ENCODE results near the gene FOSL2.
"Not testable (repeated sequence)": the region's sequence is repeated elsewhere in the genome, so short reads cannot be mapped to it uniquely, and the experiment has no call there.

Gene FOSL2

GRCh38 chr2:28357948-28358667 is 34.5 kb upstream of the FOSL2 start:
- DNase-seq: no peak

- no peak for DNase-seq
Observed at GRCh38 chr2:28358668-28359201, 33.9 kb upstream of the FOSL2 start.

- peak; percentile 83 for DNase-seq
Observed at GRCh38 chr2:28359222-28360057, 33.2 kb upstream of the FOSL2 start.

GRCh38 chr2:28360058-28360717 is 32.5 kb upstream of the FOSL2 start:
- no peak for DNase-seq

GRCh38 chr2:28360718-28361293 is 31.9 kb upstream of the FOSL2 start:
- no peak for DNase-seq

- DNase-seq: no peak
Observed at GRCh38 chr2:28361991-28362710, 30.5 kb upstream of the FOSL2 start.

- DNase-seq: no peak
Observed at GRCh38 chr2:28362991-28363521, 29.6 kb upstream of the FOSL2 start.

- no peak for DNase-seq
Observed at GRCh38 chr2:28363686-28364280, 28.9 kb upstream of the FOSL2 start.

- DNase-seq: no peak
Observed at GRCh38 chr2:28364610-28365009, 28.0 kb upstream of the FOSL2 start.

GRCh38 chr2:28365158-28365557 is 27.5 kb upstream of the FOSL2 start:
- DNase-seq: no peak

- no peak for DNase-seq
Observed at GRCh38 chr2:28366149-28366495, 26.5 kb upstream of the FOSL2 start.

- DNase-seq: peak; percentile 61
Observed at GRCh38 chr2:28366496-28367282, 26.0 kb upstream of the FOSL2 start.

GRCh38 chr2:28367667-28368356 is 24.8 kb upstream of the FOSL2 start:
- no peak for DNase-seq

GRCh38 chr2:28368357-28368798 is 24.3 kb upstream of the FOSL2 start:
- DNase-seq: no peak

GRCh38 chr2:28369358-28369757 is 23.3 kb upstream of the FOSL2 start:
- DNase-seq: no peak

- no peak for DNase-seq
Observed at GRCh38 chr2:28370354-28370753, 22.3 kb upstream of the FOSL2 start.

- not testable (repeated sequence) for DNase-seq
Observed at GRCh38 chr2:28371728-28372127, 20.9 kb upstream of the FOSL2 start.

- no peak for DNase-seq
Observed at GRCh38 chr2:28373854-28374253, 18.8 kb upstream of the FOSL2 start.

- DNase-seq: no peak
Observed at GRCh38 chr2:28374331-28374730, 18.3 kb upstream of the FOSL2 start.

GRCh38 chr2:28375236-28375635 is 17.4 kb upstream of the FOSL2 start:
- no peak for DNase-seq
